ENCODE measurements around the gene COPB1.

DNA sequence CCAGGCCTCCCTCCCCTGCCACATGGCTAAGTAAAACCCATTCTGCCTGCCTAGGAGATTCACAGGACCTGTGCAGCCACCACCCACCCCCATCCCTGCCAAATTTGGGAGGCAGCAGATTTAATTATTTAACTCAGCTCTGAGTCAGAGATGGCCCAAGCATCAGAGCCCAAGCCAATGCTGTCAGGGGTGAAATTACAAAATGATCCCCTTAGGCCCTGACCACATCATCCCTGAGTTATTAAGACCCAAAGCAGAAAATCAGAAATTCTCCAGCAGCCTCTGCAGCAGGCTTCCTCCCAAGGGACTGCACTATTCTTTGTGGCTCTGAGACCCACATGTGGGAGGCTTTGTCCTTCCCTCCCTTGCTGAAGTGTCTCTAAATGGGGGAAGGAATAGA lies 87.8 kb downstream of the COPB1 start:
- TF ChIP-seq, protein P1, sequence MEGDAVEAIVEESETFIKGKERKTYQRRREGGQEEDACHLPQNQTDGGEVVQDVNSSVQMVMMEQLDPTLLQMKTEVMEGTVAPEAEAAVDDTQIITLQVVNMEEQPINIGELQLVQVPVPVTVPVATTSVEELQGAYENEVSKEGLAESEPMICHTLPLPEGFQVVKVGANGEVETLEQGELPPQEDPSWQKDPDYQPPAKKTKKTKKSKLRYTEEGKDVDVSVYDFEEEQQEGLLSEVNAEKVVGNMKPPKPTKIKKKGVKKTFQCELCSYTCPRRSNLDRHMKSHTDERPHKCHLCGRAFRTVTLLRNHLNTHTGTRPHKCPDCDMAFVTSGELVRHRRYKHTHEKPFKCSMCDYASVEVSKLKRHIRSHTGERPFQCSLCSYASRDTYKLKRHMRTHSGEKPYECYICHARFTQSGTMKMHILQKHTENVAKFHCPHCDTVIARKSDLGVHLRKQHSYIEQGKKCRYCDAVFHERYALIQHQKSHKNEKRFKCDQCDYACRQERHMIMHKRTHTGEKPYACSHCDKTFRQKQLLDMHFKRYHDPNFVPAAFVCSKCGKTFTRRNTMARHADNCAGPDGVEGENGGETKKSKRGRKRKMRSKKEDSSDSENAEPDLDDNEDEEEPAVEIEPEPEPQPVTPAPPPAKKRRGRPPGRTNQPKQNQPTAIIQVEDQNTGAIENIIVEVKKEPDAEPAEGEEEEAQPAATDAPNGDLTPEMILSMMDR (IDR thresholded peaks at IDR 0.05) = no peak
- TF ChIP-seq POLR2A (IDR thresholded peaks at IDR 0.05) = no peak
